ENCODE data around the gene WWP2.
"Not testable (repeated sequence)": the region's sequence is repeated elsewhere in the genome, so short reads cannot be mapped to it uniquely, and the experiment has no call there.

The WWP2 gene

GRCh38 chr16:69952572-69953355, 190.6 kb downstream of the WWP2 start:
- DNase-seq, result not testable (repeated sequence)

GRCh38 chr16:69954241-69954640, 192.1 kb downstream of the WWP2 start:
- not testable (repeated sequence) for DNase-seq

GRCh38 chr16:69963312-69963711, 201.2 kb downstream of the WWP2 start:
- not testable (repeated sequence) for DNase-seq

- DNase-seq, result not testable (repeated sequence)
These were observed 203.0 kb downstream of the WWP2 start for GRCh38 chr16:69964960-69965660.

- DNase-seq, result not testable (repeated sequence)
These were observed 203.5 kb downstream of the WWP2 start for GRCh38 chr16:69965661-69966054.

GRCh38 chr16:69967688-69968087, 205.6 kb downstream of the WWP2 start:
- DNase-seq, result not testable (repeated sequence)

GRCh38 chr16:69968125-69968524, 206.0 kb downstream of the WWP2 start:
- not testable (repeated sequence) for DNase-seq

- not testable (repeated sequence) for DNase-seq
These were observed 207.5 kb downstream of the WWP2 start for GRCh38 chr16:69969657-69970056.

- not testable (repeated sequence) for DNase-seq
These were observed 210.0 kb downstream of the WWP2 start for GRCh38 chr16:69972120-69972519.

GRCh38 chr16:69972935-69973334, 210.8 kb downstream of the WWP2 start:
- not testable (repeated sequence) for DNase-seq

GRCh38 chr16:69985196-69985595, 223.1 kb downstream of the WWP2 start:
- DNase-seq, result not testable (repeated sequence)
